GM18909 (cell line): ENCODE results near the gene FRMD4A.

Experiments
- ATAC-seq: cut with Tn5 transposase; IDR thresholded peaks from one replicate; pipeline ENCODE4 v1.9.1; 2021; ENCODE audit warnings: mild to moderate bottlenecking; ENCODE audit not compliant: unreplicated experiment, poor library complexity

Gene FRMD4A

DNA sequence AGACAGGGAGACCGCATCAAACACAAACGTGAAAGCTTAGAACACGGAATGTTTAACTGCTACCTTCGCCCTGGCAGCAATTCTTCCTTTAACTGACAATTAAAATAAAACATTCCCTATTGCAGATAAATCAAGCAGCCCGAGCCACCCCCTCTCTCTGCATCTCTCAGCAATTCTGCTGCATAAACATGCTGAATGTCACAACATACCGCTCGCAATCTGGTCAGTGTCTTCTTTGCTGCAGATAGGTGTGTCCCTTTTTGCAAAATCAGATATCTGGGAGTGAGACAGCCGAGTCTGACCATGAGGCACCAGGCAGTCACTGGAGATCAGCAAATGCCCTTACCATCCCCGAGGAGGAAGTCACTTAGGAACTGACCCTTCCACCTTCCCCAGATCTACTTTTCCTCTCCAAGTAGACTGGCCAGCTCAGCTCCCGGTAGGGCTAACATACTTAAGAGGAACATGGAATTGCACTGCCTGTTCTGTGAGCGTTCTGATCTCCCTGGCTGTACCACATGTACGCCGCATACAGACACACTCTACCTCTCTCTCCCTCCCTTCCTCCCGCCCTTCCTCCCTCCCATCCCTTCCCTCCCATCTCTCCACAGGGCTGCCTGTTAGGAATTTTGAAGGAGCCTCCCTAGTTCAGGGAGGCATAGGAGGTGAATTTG lies at the start of gene FRMD4A:
Gene FRMD4A (minus strand): TSS at position 537 of the 674 bp plus-strand sequence.
- ATAC-seq: no peak

DNA sequence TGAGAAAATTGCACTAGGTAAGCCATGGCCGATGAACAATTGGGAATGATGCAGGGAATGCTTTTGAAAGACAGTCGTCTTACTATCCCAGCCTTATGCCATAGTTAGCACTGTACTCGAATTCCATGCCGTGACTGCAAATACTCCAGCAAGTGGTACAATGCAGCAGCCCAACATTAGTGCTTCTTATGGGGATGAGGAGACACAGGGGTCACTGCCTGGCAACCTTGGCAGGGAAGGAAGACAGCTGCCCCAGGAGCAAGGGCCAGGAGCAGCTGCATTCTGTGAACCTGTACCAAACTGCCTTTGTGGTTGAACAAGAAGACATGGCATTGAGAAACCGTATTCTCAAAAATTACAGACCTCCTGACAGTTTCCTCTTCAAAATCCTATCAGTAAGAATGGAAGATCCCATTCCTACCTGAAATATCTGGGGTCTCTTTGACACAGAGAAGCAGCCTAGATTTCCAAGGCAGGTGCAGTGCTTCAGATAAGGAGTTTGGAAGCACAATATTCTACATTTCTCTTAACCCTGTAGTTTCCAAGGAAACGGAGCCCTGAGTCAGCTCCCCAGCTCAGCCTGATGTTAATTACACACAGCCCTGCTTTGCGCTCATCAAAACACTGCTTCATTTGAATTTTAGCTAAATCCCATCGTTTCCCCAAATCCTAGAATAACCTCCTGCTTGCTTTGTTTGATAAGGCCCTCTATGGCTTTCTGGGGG lies 49.0 kb upstream of the FRMD4A start:
- no peak for ATAC-seq

DNA sequence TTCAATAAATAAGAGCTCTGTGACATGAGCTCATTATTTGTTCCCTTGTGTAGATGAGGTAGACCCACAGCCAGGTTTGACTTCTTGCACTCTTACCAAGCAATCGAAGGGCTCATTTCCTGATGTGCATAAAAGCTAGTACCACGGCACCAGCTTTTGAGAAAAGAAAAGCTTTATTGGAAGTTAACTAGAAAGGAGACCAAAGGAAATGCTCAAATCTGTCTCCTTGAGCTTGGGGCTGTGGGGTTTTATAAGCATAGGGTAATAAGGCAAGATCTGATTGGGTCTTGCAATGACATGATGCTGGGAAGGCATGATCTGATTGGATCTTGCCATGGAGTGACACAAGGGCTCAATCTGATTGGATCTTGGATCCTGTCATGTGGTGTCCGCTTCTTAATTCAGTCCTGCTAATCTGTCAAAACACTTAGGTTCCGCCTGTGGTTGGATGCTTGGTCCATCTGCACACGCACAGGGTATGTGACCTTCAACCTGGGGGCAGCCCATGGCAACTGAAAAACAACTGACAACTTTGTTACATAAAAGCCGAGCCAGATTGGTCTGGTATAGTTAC lies 47.8 kb upstream of the FRMD4A start:
- ATAC-seq: no peak

DNA sequence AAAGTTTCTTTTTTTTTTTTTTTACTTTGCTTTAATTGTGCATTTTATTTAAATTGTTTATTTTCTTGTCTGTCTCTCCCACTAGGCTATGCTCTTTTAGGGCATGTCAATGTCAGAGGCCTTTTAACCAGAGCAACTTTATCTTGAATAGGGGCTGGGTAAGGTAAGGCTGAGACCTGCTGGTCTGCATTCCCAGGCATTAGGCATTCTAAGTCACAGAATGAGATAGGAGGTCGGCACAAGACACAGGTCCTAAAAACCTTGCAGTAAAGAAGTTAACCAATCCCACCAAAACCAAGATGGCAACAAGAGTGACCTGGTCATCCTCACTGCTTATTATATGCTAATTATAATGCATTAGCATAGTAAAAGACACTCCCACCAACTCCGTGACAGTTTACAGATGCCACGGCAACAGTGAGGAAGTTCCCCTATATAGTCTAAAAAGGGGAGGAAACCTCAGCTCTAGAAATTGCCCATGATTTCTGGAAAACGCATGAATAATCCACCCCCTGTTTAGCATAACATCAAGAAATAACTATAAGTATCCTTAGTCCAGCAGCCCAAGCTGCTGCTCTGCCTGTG lies 47.0 kb upstream of the FRMD4A start:
- no peak for ATAC-seq

DNA sequence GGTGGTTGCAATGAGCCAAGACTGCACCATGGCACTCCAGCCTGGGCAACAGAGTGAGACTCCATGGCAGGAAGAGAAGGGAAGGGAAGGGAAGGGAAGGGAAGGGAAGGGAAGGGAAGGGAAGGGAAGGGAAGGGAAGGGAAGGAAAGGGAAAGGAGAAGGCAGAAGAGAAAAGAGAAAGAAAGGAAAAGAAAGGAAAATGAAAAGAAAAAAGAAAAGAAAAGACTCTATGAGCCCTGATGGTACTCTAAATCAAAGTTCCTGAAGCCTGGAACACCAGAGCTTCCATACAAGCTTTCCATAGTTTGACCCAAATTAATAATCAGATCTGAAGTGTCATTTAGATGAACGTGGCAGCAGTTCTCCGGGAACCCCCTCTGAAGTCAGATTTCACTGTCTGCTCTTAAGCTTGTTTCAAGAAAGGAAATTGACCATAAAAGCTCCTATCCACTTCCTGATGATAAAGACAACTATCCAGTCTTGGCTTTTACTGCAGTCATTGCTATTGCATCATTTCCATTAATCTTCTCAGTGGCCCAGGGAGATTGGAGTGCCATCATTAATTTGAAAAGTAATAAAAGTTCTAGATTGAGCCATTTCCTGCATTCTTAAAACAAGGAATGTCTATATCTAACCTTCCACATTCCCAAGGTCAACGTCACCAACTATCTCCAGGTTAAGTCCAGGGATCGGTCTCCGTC lies 44.2 kb upstream of the FRMD4A start:
- ATAC-seq: no peak

DNA sequence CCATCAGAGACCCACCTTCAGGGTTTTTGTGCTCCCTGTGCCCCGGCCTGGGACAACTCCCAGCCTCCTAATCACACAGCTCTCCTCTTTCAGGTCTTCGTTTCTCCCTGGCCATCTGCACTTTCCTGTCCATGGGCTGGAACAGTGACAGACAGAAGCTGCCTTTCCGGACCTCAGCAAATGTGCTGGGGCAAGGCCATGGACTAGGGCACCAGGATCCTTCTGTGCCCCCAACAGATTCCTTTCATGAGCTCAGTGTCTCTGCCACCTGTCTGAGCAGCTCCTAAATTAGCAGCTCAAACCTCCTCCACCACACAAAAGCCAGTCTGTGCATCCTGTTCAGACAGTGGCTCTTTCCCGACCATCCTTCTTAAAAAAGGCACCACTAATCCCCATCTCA lies 41.9 kb upstream of the FRMD4A start:
- no peak for ATAC-seq

DNA sequence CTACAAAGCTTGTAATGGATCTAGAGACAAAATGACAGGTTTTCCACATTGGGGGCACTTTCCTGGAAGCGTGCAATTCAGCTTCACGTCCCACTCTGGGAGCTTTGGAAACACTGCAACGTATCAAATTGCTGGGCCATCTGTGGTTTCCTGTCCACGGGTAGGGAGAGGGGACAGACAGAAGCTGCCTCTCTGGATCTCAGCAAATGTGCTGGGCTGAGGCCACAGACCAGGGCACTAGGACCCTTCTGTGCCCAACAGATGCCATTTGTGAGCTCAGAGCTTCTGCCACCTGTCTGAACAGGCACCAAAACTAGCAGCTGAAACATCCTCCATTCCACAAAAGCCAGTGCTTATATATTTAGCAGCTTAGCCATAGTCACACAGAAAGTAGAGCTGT lies 40.9 kb upstream of the FRMD4A start:
- ATAC-seq: no peak

DNA sequence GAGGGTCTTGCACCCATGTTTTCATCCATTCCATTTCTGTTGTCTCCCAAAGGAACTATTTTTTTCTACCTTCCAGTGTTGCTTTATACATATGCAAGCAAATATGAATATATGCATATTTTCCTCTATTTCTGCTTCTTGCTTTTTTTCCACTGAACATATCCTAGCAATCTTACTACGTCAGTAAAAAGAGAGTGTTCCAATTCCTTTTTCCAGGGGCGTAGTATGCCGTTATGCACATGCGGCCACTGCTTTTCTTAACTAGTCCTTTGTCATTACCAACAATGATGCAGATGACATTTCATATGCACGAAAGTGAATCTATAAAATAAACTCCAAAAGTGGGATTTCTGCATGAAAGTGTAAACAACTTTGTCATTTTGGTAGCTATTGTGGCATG lies 40.2 kb upstream of the FRMD4A start:
- ATAC-seq: no peak

DNA sequence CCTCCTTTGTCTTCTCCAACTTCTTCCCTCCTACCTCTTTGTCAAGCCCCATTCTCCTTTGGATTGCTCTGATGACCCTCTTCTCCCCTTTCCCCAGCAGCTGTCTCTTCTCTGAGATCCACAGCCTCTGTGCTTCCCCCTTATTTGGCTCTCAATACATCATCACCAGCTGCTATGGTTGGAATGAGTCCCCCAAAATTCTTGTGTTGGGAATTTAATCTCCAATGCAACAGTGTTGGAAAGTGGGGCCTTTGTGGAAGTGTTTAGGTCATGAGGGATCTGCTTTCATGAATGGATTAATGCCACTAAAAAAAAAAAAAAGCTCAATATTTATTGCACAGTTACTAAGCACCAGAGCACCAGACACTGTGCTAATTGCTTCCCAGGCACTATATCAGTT lies 39.2 kb upstream of the FRMD4A start:
- ATAC-seq: no peak

DNA sequence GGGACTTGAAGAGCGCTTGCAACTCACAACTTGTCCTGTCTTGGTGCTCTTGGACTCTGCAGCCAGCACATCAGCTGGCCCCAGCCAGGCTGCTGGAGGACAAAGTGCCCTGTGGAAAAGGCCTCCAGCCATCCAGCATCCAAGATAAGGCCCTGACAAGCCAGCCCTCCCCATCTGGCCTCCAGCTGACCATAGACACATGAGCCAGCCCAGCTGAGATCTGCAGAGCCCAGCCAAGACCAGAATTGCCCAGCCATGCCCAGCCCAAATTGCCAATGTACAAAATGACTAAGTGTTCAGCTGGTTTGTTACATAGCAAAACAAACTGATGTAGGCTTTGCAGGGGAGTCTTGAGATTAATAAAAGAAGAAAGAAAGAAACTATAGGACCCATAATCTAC lies 36.0 kb upstream of the FRMD4A start:
- no peak for ATAC-seq

DNA sequence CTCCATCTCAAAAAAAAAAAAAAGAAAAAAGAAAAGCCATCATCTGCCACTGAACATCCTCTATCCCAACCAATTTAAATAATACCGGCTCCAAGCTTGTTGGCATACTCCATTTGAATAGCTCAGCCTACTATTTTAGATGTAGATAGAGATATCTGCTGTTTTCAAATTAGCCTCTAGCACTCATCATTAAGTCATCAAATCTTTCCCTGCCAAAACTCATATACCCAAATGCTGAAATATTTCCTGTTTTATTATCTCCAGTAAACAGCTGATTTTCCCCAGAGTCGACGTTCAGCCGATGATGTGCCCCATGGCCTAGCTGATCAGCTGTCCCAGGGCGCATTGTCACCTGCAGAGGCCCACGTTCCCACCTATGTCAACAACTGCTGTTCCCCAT lies 34.5 kb upstream of the FRMD4A start:
- ATAC-seq: no peak

DNA sequence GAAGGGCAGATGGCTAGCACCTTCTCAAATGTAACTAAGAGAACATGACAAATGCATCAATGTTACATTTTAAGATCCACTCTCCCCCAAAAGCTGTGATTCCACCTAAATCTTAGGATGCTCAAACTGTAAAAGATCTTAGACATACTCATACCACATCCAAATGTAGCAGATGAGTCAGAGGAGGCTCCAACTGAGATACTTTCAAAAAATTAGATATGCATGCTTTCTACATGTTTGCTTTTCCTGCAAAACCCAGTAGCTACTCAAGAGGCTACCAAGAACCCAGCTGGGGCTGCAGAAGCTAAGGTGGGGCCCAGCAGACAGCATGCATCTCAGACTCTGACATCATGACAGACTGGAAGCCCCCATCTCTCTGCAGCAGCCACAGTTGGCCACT lies 31.4 kb upstream of the FRMD4A start:
- ATAC-seq: no peak

DNA sequence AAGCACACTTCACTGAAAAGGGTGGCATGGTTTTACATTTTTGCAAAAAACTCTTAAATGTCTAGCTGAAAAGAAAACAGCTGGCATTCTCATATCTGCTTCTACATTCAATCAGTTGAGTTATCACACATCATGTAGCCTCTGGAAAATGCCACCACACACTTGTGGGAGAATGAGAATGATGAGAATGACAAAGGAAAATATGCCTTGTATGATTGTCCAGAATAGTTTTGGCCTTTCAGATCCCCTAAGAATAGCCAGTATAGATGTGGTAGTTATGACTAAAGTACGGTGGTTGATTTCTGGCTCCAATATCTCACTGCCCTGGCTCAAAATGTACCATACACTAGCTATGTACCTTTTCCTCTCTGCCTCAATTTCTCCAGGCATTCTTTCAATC lies 30.2 kb upstream of the FRMD4A start:
- ATAC-seq: no peak

DNA sequence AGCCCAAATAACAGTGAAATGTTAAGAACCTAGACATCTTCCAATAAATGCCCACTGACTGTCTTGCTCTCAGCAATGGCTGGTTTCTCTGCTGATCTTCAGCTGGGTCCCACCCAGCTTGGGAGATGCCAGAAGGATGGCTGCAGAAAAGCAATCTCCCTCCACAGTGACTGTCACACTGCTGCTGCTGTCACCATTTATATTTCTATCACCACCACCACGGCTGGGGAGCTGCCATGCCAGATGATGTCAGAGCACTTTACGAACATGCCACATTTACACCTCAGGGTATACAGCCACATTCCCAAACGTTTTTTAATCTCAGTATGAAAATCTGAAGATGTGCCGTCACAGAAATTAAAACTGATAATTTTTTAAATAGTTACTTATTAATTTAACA lies 29.8 kb upstream of the FRMD4A start:
- no peak for ATAC-seq

DNA sequence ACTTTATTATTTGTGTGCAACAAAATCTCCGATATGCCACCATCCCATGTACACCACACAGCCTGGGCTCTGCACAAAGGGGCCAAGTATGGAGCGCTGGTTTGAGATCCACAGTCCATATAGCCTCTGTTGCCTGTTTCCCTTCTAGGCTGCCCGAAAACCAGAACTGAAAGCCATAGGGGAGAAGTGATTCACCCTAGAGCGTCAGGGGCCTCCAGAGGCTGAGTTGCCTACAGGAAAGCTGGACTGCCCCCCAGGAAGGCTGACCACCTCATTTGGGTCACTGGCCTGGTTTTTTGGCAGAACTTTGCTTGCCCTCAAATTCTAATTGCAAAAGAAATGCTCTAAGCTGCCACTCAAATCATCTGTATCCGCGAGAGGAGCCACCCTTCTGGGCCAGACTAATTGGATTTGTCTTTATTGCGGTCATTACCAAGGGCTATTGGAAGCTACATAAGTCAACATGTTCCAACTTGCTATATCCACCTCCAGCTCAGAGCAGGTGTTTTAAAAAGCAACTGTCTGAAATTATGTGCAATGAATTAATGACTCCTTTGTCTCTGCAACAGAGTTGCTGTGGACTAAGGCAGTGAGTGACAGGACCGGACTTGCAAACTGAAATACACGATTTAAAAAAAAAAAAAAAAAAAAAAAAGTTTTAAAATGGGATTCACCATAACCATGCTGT lies 28.3 kb upstream of the FRMD4A start:
- ATAC-seq: no peak

DNA sequence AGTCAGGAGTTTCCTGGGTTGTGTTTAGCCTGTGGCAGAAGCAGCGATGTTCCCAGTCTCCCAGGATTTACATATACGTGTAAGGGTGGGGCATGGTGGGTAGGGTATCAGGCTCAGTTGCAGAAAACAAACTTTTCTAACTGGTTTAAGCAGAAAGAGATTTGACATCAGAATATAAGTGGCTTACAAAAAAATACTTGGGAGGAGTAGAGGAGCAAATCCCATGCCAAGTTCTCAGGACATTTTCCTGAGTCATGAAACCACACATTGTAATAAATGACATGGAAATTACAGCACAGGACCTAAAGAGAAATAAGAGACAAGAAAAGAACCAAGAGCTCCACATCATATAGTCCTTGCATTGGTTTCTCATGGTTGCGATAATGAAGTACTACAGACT lies 26.2 kb upstream of the FRMD4A start:
- no peak for ATAC-seq

DNA sequence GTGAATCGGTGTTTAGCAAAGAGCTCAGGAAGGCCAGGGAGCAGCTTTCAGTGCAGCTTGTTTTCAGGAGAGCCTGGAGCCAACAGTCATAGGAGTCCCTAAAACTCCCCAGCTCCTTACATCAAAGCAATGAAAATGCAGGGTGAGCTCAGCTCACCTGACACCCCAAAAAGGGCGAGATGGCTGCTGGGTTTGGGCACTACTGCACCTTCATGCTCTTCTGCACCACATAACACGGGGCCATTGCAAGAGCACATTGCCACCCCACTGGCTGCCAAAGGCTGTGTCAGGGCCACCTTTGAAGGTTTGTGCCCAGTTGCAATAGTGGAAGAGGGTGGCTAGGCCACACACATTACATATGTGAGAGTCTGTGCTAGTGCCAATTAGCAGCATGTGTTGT lies 25.0 kb upstream of the FRMD4A start:
- ATAC-seq: no peak

DNA sequence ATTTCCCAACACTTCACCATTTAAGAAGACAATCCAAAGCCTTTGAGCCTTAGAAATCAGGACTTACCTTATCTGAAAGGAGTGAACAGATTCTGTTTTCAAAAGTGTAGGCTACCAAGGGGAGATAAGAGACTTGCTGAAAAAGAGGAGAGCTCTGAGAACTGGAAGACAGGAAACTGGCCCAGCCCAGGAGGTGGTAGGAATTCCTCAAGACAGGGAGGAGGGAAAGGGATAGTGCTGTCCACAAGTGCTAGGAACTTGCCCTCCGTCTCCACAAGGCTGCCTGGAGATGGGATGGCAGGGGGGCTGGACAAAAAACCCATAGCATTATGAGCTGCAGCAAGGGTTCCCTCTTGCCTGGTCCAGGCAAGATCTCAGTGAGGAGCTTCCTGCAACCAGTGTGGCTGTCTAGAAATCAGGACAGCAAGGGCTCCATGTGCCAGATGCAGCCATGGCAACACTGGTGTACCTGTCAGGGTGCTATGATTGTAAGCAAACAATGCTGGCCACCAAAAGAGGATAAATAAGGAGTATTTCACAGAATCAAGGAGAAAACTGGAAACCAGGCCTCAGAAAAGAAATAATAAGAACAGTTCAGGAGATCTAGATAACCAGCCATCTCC lies 22.7 kb upstream of the FRMD4A start:
- ATAC-seq: no peak

DNA sequence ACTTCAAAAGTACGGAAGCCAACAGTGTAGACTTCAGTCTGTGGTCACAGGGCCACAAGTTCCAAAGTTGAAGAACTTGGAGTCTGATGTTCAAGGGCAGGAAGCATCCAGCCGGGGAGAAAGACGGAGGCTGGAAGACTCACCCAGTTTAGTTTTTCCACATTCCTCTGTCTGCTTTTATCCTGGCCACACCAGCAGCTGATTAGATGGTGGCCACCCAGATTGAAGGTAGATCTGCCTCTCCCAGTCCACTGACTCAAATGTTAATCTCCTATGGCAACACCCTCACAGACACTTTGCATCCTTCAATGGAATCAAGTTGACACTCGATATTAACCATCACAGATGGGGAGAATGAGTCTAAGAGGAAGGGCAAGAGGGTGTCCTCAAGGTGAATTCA lies 19.3 kb upstream of the FRMD4A start:
- ATAC-seq: no peak

DNA sequence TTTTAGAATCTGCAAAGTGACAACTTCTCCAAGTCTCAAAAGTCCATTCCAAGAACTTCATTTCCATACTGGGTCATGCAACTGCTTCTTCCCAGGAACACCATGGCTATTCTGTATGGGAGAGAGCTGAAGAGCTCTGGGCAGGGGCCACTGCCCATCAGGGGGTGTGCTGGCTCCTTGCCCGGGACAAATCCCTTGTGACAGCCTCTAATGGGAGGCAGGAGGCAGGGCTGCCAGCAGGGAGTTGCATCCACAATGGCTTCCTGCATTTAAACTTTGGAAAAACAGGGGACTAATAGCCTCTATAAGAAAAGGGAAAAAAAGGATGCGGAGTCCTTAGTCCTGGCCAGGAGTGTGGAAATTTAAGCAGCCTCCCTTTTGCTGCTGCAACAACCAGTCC lies 18.4 kb upstream of the FRMD4A start:
- ATAC-seq: no peak
